GM23338 (cell line): ENCODE measurements around the gene ECHDC3. TPM values are rescaled to one million over a fixed set of nuclear protein-coding genes. Genes with fewer than 3 reads are reported as not detected.

ENCODE experiments used
- ATAC-seq: fragments of 200-7000 bp; cut with Tn5 transposase; 3 replicates; pipeline ENCODE4 v1.9.1; 2020
- DNase-seq: peaks from one replicate; pipeline ENCODE4 v3.0.0-alpha.2; 2015; ENCODE audit warnings: low spot score
- H2AFZ ChIP-seq: fragments of 200-600 bp; sonication (generic); 2 replicates; pipeline ENCODE4 v1.8.0; 2016; ENCODE audit warnings: antibody characterized with exemption, mild to moderate bottlenecking, moderate library complexity
- H3F3A ChIP-seq: fragments of 200-600 bp; sonication (generic); replicated peaks from 2 replicates; pipeline ENCODE4 v1.8.0; 2017; ENCODE audit warnings: antibody characterized with exemption, mixed run types, low read depth
- H3K27ac ChIP-seq: fragments of 200-600 bp; sonication (generic); 2 replicates; pipeline ENCODE4 v1.6.1; 2016; ENCODE audit warnings: low read depth
- H3K27me3 ChIP-seq: fragments of 200-600 bp; sonication (generic); 2 replicates; pipeline ENCODE4 v1.8.0; 2016; ENCODE audit warnings: mild to moderate bottlenecking, mixed run types, moderate library complexity; ENCODE audit not compliant: insufficient read depth
- H3K36me3 ChIP-seq: fragments of 200-600 bp; sonication (generic); 2 replicates; pipeline ENCODE4 v1.8.0; 2016; ENCODE audit warnings: mild to moderate bottlenecking; ENCODE audit not compliant: insufficient read depth
- H3K4me1 ChIP-seq: fragments of 200-600 bp; sonication (generic); 2 replicates; pipeline ENCODE4 v1.8.0; 2016; ENCODE audit warnings: mild to moderate bottlenecking, moderate library complexity; ENCODE audit not compliant: insufficient read depth
- H3K4me2 ChIP-seq: fragments of 200-600 bp; sonication (generic); 2 replicates; pipeline ENCODE4 v1.7.1; 2017; ENCODE audit warnings: mixed run types
- H3K4me3 ChIP-seq: fragments of 200-600 bp; sonication (generic); 2 replicates; pipeline ENCODE4 v1.6.1; 2016; ENCODE audit warnings: mixed run types
- H3K79me2 ChIP-seq: fragments of 200-600 bp; sonication (generic); replicated peaks from 2 replicates; pipeline ENCODE4 v1.8.0; 2017; ENCODE audit warnings: mild to moderate bottlenecking; ENCODE audit not compliant: insufficient read depth
- H3K9me2 ChIP-seq: fragments of 200-600 bp; sonication (generic); 2 replicates; pipeline ENCODE4 v1.8.0; 2017; ENCODE audit not compliant: insufficient read depth
- H4K20me1 ChIP-seq: fragments of 200-600 bp; sonication (generic); replicated peaks from 2 replicates; pipeline ENCODE4 v1.8.0; 2017; ENCODE audit warnings: mild to moderate bottlenecking; ENCODE audit not compliant: insufficient read depth
- H3K27ac Mint-ChIP-seq: 2 replicates; pipeline ENCODE4 v1.8.0; 2020; ENCODE audit warnings: inconsistent platforms, mild to moderate bottlenecking, moderate library complexity, mixed read lengths
- H3K27me3 Mint-ChIP-seq: 3 replicates; pipeline ENCODE4 v1.8.0; 2022; ENCODE audit warnings: low read depth, mild to moderate bottlenecking, moderate library complexity, mixed read lengths, inconsistent platforms; ENCODE audit not compliant: insufficient read depth, poor library complexity
- H3K36me3 Mint-ChIP-seq: 3 replicates; pipeline ENCODE4 v1.8.0; 2021; ENCODE audit warnings: low read depth, mild to moderate bottlenecking, inconsistent platforms, moderate library complexity, mixed read lengths
- H3K4me1 Mint-ChIP-seq: 3 replicates; pipeline ENCODE4 v1.8.0; 2020; ENCODE audit warnings: mild to moderate bottlenecking, inconsistent platforms, mixed read lengths
- H3K4me3 Mint-ChIP-seq: 3 replicates; pipeline ENCODE4 v1.8.0; 2021; ENCODE audit warnings: moderate library complexity, mild to moderate bottlenecking, inconsistent platforms, mixed read lengths
- H3K9me3 Mint-ChIP-seq: 3 replicates; pipeline ENCODE4 v1.8.0; 2020; ENCODE audit warnings: moderate library complexity, mild to moderate bottlenecking, inconsistent platforms, mixed read lengths
- EZH2phosphoT487 ChIP-seq: fragments of 200-600 bp; sonication (generic); IDR thresholded peaks from one replicate; pipeline ENCODE4 v1.8.1; 2018; ENCODE audit warnings: antibody characterized with exemption; ENCODE audit not compliant: unreplicated experiment
- NANOG ChIP-seq: IDR thresholded peaks from 2 replicates; pipeline ENCODE4 v1.6.1; 2016; ENCODE audit warnings: antibody characterized with exemption, borderline replicate concordance
- STAT1 ChIP-seq: IDR thresholded peaks from one replicate; pipeline ENCODE4 v1.6.1; 2016; ENCODE audit warnings: antibody characterized with exemption; ENCODE audit not compliant: unreplicated experiment
- ZNF114 ChIP-seq: fragments of 250-450 bp; sonication (Bioruptor Pico); IDR thresholded peaks from 2 replicates; pipeline ENCODE4 v1.5.0; 2020; ENCODE audit warnings: mild to moderate bottlenecking, moderate library complexity
- ZNF331 ChIP-seq: fragments of 250-450 bp; sonication (Bioruptor Pico); IDR thresholded peaks from 2 replicates; pipeline ENCODE4 v1.5.0; 2020; ENCODE audit warnings: low read depth, mild to moderate bottlenecking, moderate library complexity
- polyA plus RNA-seq: library from polyadenylated mRNA; unstranded; fragments of >200 nt; fragmentation: Nextera tagmentation; extraction: Ambion mirVana; gene quantifications from 2 replicates; pipeline ENCODE4 v1.2.1, GENCODE V29; 2016
- total RNA-seq: library from RNA; depleted of rRNA; stranded (reverse); fragments of >200 nt; shearing (Covaris generic); gene quantifications from 2 replicates; pipeline ENCODE4 v1.2.3, GENCODE V29; 2014
- TF ChIP-seq, protein P1 (sequence below): IDR thresholded peaks from 2 replicates; pipeline ENCODE4 v1.6.1; 2016; ENCODE audit warnings: antibody characterized with exemption
- TF ChIP-seq, protein P2 (sequence below): IDR thresholded peaks from one replicate; pipeline ENCODE4 v1.6.1; 2018; ENCODE audit warnings: antibody characterized with exemption; ENCODE audit not compliant: unreplicated experiment

The ECHDC3 gene
- total and polyA plus RNA-seq, 2 experiments from 2014 or later: 16.3 to 50.1 TPM

DNA sequence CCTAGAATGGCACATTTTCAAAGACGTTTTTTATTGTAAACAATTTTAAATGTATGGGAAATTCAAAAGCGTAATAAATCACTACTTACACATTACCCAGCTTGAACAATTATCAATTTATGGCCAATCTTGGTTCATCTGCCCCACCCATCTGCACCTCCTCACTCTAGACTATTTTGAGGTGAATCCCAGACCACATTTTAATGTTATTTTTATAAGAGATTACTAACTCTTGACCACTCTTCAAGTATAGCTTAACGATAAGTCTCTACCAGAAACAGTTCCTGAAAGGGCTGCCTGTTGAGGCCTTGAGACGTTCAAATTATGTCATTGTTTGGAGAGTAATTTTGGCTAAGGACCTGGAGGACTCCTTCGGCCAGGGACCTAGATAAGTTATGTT lies 33.2 kb downstream of the ECHDC3 start:
- H3K4me1 Mint-ChIP-seq: no peaks in the 10 kb centered on the region; the same call in 2 of the 3 replicates
- H3K4me3 Mint-ChIP-seq: no peak overlapping the region
- Histone ChIP-seq H3K79me2 (no peaks in the 10 kb centered on the region), H3K9me2 (no peaks in the 10 kb centered on the region), H3K27ac (no peak overlapping the region), H3K4me2 (no peak overlapping the region), H3K4me3 (no peak overlapping the region), H4K20me1 (no peaks in the 10 kb centered on the region), H3K4me1 (no peaks in the 10 kb centered on the region), H3K36me3 (no peaks in the 10 kb centered on the region), H3K27me3 (no peaks in the 10 kb centered on the region), H2AFZ (no peak overlapping the region; the same call in 1 of the 2 replicates), H3F3A (no peaks in the 10 kb centered on the region)
- TF ChIP-seq, protein P1, sequence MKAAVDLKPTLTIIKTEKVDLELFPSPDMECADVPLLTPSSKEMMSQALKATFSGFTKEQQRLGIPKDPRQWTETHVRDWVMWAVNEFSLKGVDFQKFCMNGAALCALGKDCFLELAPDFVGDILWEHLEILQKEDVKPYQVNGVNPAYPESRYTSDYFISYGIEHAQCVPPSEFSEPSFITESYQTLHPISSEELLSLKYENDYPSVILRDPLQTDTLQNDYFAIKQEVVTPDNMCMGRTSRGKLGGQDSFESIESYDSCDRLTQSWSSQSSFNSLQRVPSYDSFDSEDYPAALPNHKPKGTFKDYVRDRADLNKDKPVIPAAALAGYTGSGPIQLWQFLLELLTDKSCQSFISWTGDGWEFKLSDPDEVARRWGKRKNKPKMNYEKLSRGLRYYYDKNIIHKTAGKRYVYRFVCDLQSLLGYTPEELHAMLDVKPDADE: no peak
- TF ChIP-seq ZNF114 (no peak), ZNF331 (CRISPR knock-in tag) (no peak), EZH2phosphoT487 (no peak), NANOG (no peak)
- TF ChIP-seq, protein P2, sequence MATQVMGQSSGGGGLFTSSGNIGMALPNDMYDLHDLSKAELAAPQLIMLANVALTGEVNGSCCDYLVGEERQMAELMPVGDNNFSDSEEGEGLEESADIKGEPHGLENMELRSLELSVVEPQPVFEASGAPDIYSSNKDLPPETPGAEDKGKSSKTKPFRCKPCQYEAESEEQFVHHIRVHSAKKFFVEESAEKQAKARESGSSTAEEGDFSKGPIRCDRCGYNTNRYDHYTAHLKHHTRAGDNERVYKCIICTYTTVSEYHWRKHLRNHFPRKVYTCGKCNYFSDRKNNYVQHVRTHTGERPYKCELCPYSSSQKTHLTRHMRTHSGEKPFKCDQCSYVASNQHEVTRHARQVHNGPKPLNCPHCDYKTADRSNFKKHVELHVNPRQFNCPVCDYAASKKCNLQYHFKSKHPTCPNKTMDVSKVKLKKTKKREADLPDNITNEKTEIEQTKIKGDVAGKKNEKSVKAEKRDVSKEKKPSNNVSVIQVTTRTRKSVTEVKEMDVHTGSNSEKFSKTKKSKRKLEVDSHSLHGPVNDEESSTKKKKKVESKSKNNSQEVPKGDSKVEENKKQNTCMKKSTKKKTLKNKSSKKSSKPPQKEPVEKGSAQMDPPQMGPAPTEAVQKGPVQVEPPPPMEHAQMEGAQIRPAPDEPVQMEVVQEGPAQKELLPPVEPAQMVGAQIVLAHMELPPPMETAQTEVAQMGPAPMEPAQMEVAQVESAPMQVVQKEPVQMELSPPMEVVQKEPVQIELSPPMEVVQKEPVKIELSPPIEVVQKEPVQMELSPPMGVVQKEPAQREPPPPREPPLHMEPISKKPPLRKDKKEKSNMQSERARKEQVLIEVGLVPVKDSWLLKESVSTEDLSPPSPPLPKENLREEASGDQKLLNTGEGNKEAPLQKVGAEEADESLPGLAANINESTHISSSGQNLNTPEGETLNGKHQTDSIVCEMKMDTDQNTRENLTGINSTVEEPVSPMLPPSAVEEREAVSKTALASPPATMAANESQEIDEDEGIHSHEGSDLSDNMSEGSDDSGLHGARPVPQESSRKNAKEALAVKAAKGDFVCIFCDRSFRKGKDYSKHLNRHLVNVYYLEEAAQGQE: no peak
- ATAC-seq (no peak), DNase-seq (no peak)
- no peaks in the 10 kb centered on the region for H3K27me3 Mint-ChIP-seq
- no peaks in the 10 kb centered on the region; the same call in 2 of the 3 replicates for H3K36me3 Mint-ChIP-seq
- no peaks in the 10 kb centered on the region; the same call in 2 of the 3 replicates for H3K9me3 Mint-ChIP-seq
- no peak overlapping the region for H3K27ac Mint-ChIP-seq

DNA sequence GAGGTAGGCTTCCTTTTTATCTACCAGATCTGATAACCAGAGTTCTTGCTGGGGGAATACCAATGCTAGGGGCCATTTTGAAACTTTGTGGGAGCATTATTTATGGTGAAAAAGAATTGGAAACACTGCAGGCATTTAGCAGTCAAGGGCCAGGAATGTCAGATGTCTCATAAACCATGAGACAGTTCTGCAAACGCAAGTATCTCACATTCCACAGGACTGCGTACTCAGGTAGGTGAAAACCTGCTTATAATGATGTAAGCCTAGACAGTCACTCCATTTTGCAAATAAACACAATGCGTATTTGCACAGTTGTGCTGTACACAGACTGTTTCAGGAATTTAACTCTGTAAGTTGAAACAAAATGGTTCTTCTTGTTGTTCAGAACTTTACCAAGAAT lies 33.9 kb downstream of the ECHDC3 start:
- Histone ChIP-seq H3K4me3 (no peak overlapping the region), H2AFZ (no peak overlapping the region), H3K79me2 (no peaks in the 10 kb centered on the region), H3K4me1 (no peaks in the 10 kb centered on the region), H4K20me1 (no peaks in the 10 kb centered on the region), H3K27ac (no peak overlapping the region), H3K27me3 (no peaks in the 10 kb centered on the region), H3K36me3 (no peaks in the 10 kb centered on the region), H3F3A (no peaks in the 10 kb centered on the region), H3K9me2 (no peaks in the 10 kb centered on the region), H3K4me2 (no peak overlapping the region)
- TF ChIP-seq, protein P2: no peak
- TF ChIP-seq STAT1: no peak
- TF ChIP-seq, protein P1: no peak
- no peak for TF ChIP-seq ZNF331 (CRISPR knock-in tag)
- no peaks in the 10 kb centered on the region for H3K27me3 Mint-ChIP-seq
- DNase-seq (no peak), ATAC-seq (no peak)
- no peaks in the 10 kb centered on the region; the same call in 2 of the 3 replicates for H3K4me1 Mint-ChIP-seq
- no peak overlapping the region for H3K4me3 Mint-ChIP-seq
- H3K27ac Mint-ChIP-seq: no peak overlapping the region
- no peaks in the 10 kb centered on the region; the same call in 2 of the 3 replicates for H3K36me3 Mint-ChIP-seq
- H3K9me3 Mint-ChIP-seq: no peaks in the 10 kb centered on the region; the same call in 2 of the 3 replicates
